ENCODE results near the gene CAMTA1.

CAMTA1 gene

GRCh38 chr1:7333094-7333493 lies 547.8 kb downstream of the CAMTA1 start:
- DNase-seq = no peak

DNA sequence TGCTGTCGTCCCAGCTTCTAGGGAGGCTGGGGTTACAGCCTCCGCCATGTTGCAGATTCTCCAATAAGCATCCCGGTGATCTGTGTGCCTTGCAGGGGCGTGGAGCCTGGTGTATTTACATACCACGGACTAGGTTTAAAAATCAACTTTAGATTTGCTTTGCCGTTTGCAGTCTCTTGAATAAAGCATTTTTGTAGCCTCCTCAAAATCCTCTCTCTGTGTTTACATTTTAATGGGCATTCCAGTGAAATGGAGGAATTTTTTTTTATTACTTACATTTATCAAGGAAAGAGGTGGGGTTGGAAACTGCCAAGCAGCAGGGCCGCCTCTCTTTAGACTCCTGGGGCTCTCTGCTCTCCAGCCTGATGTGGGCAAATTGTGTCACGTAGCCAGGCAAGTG lies 548.4 kb downstream of the CAMTA1 start:
- no peak for DNase-seq

- no peak for DNase-seq
These were observed 549.3 kb downstream of the CAMTA1 start for GRCh38 chr1:7334475-7335035.

DNA sequence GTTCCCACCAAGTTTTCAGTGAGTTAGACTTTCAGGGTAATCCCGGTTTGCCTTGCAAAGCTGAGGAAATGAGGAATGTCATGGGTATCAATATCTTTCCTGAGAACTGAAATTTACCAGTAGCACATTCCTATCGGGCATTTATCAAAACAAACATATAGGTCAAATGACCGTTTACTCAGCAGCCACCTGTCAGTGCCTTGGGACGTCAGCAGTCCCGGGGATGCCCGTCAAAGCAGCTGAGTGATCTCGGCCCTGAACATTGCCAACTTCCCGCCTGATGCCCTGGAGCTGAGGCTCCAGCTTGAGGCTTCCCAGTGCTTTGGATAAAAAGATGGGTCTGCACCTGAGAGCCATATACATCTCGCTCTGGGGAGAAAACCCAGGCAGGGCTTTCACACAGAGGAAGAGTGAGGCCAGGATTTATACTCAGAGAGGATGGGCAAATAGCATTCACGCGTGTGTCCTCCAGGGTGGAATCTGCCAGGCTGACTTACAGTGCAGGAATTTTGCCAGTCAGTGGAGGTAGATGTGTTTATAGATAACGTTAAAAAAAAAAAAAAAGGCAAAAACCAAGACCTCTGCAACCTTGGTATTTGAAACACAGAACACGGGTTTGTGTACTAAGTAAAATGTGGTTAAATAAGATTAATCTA lies 550.1 kb downstream of the CAMTA1 start:
- DNase-seq = no peak

GRCh38 chr1:7338439-7338838 lies 553.2 kb downstream of the CAMTA1 start:
- no peak for DNase-seq

DNA sequence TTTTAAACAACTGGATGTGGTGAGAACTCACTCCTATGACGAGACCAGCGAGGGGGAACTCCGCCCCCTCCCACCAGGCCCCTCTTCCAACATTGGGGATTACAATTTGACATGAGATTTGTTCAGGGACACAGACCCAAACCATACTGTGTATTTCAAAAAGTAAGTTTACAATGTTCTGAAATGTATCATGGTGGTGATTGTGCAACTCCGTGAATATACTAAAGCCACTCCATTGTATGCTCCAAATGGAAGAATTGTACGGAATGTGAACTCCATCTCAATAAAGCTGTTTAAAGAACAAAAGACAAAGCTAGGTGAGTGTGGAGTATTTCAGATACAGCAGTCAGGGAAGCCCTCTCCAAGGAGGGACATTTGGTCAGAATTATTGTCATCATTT lies 553.8 kb downstream of the CAMTA1 start:
- no peak for DNase-seq

DNA sequence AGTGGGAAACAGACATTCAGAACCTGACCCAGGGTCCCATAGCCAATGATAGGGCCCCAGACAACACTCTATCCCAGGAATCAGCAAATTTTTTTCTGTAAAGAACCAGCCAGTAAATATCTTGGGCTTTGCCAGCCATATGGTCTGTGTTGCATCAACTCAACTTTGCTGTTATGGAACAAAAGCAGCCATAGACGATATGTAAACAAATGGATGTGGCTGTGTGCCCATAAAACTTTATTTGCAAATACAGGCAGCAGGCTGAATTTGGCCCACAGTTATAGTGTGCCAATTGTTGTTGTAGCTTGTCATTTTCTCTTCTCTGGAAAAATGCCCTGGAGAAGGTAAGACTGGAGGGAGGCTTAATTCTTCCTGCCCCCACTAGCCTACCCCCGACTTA lies 554.7 kb downstream of the CAMTA1 start:
- no peak for DNase-seq

DNA sequence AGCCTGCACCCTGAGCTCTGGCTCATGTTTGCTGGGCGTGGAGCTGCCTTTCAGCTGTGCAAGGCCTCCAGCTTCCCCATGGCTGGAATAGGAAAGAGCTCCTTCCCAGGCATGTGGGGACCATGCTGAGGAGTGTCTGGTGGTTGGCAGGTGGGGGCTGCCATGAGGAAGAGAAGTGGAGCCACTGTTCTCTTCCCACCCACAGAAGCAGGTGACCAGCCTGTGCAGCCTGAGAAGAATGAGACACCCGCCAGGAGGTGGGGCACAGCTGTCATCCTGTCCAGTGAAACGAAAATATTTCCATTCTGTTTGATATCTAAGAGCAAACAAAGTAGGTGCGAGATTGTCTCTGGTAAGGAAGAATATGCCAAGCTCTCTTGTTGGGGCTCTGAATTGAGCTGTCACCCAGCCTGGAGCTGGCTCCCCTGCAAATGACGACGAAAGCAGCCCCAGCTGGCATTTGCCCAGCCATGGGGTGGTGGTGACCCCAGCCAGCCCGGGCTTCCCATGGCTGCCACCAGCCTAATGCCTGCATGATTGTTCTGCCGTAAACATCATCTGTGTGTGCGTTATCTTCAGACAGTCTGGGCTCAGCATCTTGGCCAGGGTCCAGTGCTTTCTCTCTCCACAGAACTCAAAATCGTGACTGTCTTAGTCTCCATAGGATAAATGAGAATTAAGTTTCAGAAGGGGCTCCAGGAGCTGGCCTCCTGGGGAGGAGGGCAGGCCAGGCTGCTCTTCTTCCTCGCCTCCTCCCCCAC lies 556.1 kb downstream of the CAMTA1 start:
- DNase-seq = no peak

DNA sequence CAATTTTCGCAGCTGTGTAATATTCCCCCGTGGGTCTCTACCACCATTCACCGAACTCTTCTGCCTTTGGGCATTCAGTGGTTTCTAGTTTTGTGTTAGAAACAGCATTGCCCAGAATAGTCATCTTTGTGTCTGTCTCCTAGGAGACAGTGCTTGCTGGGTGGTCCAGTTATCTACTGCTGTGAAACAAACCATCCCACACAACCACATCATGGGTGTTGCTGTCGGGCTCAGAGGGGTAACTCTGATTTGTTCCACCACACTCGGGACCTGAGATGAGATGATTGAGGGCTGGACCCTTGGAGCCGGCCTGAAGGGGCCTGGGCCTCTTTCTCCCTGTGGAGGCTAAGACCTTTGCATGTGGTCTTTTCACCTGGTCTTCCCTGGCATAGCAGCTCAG lies 558.6 kb downstream of the CAMTA1 start:
- no peak for DNase-seq

DNA sequence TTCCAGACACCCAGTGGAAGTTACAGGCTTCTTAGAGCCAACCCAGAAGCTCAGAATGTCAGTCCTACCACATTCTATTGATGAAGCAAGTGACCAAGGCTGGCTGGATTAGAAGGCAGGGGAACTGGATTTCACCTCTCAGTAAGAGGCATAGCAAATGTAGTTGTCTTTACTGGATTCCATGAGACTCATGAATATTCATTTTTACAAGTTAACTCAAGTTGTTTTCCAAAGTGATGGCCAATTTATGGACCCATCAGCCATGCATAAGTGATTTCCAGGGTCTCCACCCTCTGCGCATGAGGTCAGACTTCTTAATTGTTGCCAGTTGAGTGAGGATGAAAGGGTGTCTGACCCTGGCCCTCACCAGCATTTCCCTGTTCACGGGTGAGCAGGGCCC lies 559.0 kb downstream of the CAMTA1 start:
- DNase-seq = no peak

- no peak for DNase-seq
These were observed 560.3 kb downstream of the CAMTA1 start for GRCh38 chr1:7345516-7345915.

DNA sequence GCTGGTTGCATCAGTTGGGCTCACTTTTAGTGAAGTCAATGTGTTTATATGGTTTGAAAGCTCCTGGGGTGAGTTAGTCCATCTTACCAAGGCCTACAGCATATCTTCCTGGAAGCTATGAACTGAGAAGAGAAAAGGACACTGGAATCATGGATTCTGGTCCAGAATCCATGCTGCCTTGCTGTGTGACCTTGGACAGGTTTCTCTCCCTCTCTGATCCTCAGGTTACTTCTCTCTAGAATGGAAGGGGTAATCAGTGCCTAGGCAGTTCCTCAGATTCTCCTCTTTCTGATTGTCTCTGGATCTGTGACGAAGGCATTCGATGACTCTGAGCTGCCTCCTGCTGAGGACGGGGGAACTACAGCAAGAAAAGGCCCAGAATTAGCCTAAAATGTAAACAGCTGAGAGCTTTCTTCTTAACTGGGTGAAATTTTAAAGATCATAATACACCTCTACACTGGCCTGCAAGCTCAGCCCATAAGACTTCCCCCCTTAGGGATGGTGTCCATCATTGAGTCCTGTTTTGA lies 560.9 kb downstream of the CAMTA1 start:
- no peak for DNase-seq

DNA sequence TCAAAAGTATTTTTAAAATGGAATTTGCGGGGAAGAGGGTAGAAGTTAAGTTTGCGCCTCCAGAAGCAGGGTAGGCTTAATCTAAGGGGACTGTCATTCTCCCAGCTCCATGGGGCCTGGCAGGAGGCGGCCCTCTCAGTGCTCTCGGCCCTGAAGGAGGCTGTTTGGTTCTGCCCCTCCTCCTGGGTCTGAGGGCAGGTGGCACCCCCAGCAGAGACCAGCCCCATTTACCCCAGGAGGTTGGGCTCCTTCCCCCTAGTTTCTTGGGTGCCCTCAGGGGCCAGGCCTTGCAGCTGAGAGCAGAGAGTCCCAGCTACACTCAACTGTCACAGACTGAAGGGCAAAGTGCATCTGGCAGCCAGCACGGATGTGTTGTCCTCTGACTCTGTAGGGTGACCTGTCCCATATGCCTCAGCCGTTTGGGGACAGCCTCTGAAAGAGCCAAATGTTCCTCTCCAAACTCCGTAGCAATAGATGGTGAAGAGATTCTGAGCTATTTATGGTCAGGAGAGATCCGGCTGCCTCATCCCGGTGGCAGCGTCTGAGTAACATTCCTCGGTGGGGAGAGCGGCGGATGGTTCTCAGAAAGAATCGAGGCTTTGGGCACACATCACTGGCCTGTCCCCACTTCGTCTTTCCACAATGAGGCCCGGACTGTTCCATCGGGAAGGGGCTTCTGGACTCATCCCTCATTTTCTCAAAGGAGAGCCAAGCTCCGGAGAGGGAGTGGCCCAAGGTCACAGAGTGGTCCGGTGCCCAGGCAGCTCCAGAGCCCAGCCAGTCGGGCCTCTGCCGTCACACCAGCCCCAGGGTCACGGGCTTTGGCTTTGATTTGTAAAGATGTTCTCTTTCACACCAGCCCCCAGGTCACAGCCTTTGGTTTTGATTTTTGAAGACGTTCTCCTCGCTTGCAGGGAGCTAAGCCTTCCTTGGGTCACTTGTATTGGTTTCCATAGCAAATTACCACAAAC lies 561.6 kb downstream of the CAMTA1 start:
- no peak for DNase-seq

DNA sequence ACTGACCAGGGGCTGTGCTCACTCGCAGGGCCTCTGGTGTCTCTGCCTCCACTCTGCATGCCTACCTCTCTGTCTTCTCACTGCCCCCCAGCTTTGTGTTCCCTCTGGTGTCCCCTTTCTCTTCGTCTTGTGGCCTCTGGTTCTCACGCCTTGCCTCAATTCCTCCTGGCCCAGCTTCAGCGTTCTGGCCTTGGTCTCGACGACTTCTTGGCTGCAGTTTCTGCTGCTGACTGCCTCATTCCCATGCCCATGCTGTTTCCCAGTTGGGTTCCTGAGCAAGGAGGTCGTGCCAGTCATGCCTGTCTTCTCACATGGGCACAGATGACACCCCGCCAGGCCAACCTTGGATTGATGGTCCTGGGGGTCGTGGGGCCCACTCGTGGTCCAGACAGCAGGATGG lies 562.8 kb downstream of the CAMTA1 start:
- DNase-seq = no peak

- DNase-seq = no peak
These were observed 563.3 kb downstream of the CAMTA1 start for GRCh38 chr1:7348580-7348979.

DNA sequence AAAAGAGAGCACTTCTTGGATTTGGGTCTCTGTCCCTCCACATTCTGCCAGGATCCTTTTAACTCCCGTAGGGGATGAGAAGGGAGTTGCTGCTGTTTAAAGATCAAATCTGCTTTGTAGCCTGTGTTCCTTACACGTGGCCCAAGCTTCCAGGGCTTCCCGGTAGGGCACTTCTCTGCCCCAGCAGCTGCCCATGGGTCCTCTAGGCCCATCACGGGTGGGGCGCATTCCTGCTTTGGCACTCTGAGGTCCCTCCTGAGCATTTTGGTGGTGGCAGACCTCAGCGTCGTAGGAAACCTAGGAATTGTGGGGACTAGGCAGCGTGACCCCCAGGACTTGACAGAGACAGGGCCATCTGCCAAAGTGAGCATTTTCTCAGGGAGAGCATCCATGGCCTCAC lies 565.5 kb downstream of the CAMTA1 start:
- no peak for DNase-seq

DNA sequence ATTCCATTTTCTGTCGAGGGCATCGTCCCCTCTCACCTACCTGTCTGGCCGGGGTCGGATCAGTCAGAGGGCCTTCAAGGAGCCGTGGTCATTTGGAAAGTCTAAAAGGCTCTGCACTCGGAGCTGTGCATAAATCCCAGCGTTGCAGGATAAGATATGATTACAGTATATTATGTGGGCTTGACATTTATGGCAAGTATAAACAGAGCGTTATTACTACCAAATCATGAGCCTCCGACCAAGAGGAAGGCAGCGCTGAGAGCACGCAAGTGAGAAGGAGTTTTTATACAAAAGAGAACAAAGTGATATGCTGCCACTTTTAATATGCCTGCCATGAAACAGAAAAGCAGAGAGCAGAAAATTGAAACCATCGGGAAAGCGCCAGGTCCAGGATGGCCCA lies 566.4 kb downstream of the CAMTA1 start:
- no peak for DNase-seq

GRCh38 chr1:7352364-7352763 lies 567.1 kb downstream of the CAMTA1 start:
- DNase-seq = no peak

DNA sequence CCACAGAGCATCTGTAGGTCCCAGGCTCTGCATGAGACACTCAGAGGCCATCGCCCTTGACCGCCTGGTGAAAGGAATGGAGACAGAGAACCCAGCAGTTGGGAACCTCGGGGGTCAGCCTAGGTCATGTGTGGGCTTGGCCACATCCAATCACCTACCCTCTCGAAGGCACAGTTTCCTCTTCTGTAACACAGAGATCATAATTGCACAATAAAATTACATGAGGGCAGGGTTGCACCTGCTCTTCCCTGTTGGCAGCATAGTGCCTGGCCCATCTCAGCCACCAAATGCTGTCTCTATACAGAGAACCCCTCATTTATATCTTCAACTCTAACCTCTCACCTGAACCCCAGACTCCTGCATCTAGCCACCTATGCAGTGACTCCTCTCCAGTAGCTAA lies 567.7 kb downstream of the CAMTA1 start:
- DNase-seq = no peak

DNA sequence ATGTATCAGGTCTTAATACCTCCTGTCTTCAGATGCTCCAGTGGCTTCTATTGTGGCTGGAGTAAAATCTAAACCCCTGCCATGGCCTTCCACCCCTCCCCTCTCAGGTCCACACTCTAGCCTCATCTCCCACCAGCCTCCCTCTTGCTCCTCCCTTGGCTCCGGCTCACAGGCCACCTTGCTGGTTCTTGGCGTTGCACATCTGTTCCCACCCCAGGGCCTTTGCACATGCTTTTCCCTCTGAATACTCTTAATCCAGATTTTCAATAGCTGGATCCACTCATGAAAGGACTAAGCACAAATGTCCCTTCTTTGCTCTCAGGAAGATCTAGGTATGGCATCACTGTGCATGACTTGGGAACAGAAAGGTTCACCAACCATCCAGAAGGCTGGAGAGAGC lies 570.4 kb downstream of the CAMTA1 start:
- no peak for DNase-seq

DNA sequence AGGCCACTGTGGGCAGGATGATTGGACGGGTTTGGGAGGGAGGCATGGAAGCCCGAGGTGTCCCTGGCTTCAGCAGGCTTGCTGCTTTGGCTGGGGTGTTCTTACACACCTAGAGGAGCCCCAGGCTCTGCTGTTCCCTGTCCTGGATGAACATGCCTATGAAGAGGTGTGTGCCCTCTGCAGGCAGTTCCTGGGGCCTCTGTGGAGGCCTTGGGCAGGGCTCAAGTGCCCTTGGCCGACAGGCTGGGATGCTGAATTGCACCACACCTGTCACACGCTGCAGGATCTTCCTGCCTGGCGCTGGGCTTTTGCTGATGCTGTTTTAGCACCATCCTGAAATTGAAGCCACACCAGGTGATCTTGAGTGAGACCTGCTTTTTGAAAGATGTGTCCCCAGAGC lies 570.8 kb downstream of the CAMTA1 start:
- DNase-seq = no peak

- no peak for DNase-seq
These were observed 573.2 kb downstream of the CAMTA1 start for GRCh38 chr1:7358425-7358824.

- no peak for DNase-seq
These were observed 575.3 kb downstream of the CAMTA1 start for GRCh38 chr1:7360526-7360925.
